A673 (cell line): ENCODE results near the gene NCKAP5. TPM values are rescaled to one million over a fixed set of nuclear protein-coding genes. Genes with fewer than 3 reads are reported as not detected.

Experiments used
- BruUV-seq: library from RNA; stranded (reverse); fragments of 400-500 nt; replicated peaks from 2 replicates; lab custom pipeline; 2021; lab: Mats Ljungman, UMichigan
- CTCF ChIA-PET: fragments of 300-600 bp; sonication (Branson Sonifier 250); formaldehyde crosslinking; loops from one replicate; lab custom pipeline; 2022; ENCODE audit warnings: antibody characterized with exemption; lab: Charles Lee
- POLR2A ChIA-PET: fragments of 300-600 bp; sonication (Branson Sonifier 250); formaldehyde crosslinking; loops from one replicate; lab custom pipeline; 2022; ENCODE audit warnings: antibody characterized with exemption; ENCODE audit not compliant: low non-redundant PET; lab: Charles Lee
- DNase-seq: peaks from one replicate; pipeline ENCODE4 v3.0.0-alpha.2; 2015; ENCODE audit warnings: low spot score
- H3K27ac ChIP-seq: fragments of 200-600 bp; sonication (generic); 2 replicates; pipeline ENCODE4 v1.5.1; 2016; ENCODE audit warnings: mixed run types, low read depth, mild to moderate bottlenecking, mixed read lengths, antibody characterized with exemption, low read length; ENCODE audit not compliant: poor library complexity, severe bottlenecking
- H3K27me3 ChIP-seq: fragments of 200-600 bp; sonication (generic); replicated peaks from 2 replicates; pipeline ENCODE4 v1.6.1; 2017; ENCODE audit warnings: mixed run types, low read depth, mild to moderate bottlenecking, mixed read lengths, antibody characterized with exemption, low read length; ENCODE audit not compliant: insufficient read depth, poor library complexity
- H3K36me3 ChIP-seq: fragments of 200-600 bp; sonication (generic); 2 replicates; pipeline ENCODE4 v1.6.1; 2016; ENCODE audit warnings: mixed run types, mild to moderate bottlenecking, mixed read lengths, antibody characterized with exemption, low read length; ENCODE audit not compliant: insufficient read depth, poor library complexity, severe bottlenecking
- H3K4me1 ChIP-seq: fragments of 200-600 bp; sonication (generic); 2 replicates; pipeline ENCODE4 v1.6.1; 2017; ENCODE audit warnings: mixed run types, mild to moderate bottlenecking, mixed read lengths, antibody characterized with exemption, low read length; ENCODE audit not compliant: insufficient read depth, poor library complexity, severe bottlenecking
- H3K4me3 ChIP-seq: fragments of 200-600 bp; sonication (generic); 2 replicates; pipeline ENCODE4 v1.5.1; 2016; ENCODE audit warnings: low read depth, mixed run types, mild to moderate bottlenecking, mixed read lengths, low read length; ENCODE audit not compliant: poor library complexity, severe bottlenecking
- H3K9me3 ChIP-seq: fragments of 200-600 bp; sonication (generic); 2 replicates; pipeline ENCODE4 v1.6.1; 2016; ENCODE audit warnings: mixed run types, low read depth, mild to moderate bottlenecking, mixed read lengths, antibody characterized with exemption, low read length; ENCODE audit not compliant: poor library complexity, severe bottlenecking
- CTCF ChIP-seq: fragments of 300-800, 200-600 bp; sonication (generic); conservative IDR thresholded peaks from 2 replicates; pipeline ENCODE4 v1.5.1; 2017; ENCODE audit warnings: low read depth, mild to moderate bottlenecking, antibody characterized with exemption, low read length, moderate library complexity, mixed read lengths
- EZH2 ChIP-seq: fragments of 200-600 bp; sonication (generic); IDR thresholded peaks from 2 replicates; pipeline ENCODE4 v1.6.1; 2017; ENCODE audit warnings: borderline replicate concordance, low read depth, mild to moderate bottlenecking, mixed read lengths, antibody characterized with exemption, low read length; ENCODE audit not compliant: poor library complexity, severe bottlenecking
- intact Hi-C: fragments of 100-400 bp; cut with micrococcal nuclease; formaldehyde crosslinking; loops from one replicate; pipeline ENCODE4 v1.10.0; 2022; ENCODE audit not compliant: unreplicated experiment
- total RNA-seq: library from RNA; stranded (reverse); gene quantifications from 2 replicates; pipeline ENCODE4 v1.2.3, GENCODE V29; 2021

Gene NCKAP5
- total RNA-seq, 1 experiment from 2014 or later: 26.6 TPM

- no peak for DNase-seq
- no peaks in the 10 kb centered on the region for H3K36me3 ChIP-seq
- peaks cover 15% of the 10 kb centered on the region for H3K4me1 ChIP-seq
- no TSS peak for BruUV-seq
- ChIA-PET CTCF (no interaction called here), POLR2A (no interaction called here)
- no peak overlapping the region for H3K4me3 ChIP-seq
- no peak for TF ChIP-seq EZH2
- TF ChIP-seq CTCF: no peak
- H3K27me3 ChIP-seq: no peaks in the 10 kb centered on the region
- H3K27ac ChIP-seq: no peak overlapping the region
- intact Hi-C loops: loop anchor here (10.0 kb wide), 1 partner anchor 297 kb away; the partner anchor contains the start of gene LYPD1
- no peaks in the 10 kb centered on the region for H3K9me3 ChIP-seq
Observed at GRCh38 chr2:132971310-132972061, 596.8 kb downstream of the NCKAP5 start.

- CTCF ChIA-PET: no interaction called here
- intact Hi-C loops: no loop called here
- no TSS peak for BruUV-seq
- H3K36me3 ChIP-seq: no peaks in the 10 kb centered on the region
- POLR2A ChIA-PET: no interaction called here
- H3K27ac ChIP-seq: no peak overlapping the region
- H3K4me1 ChIP-seq: peaks cover 3% of the 10 kb centered on the region
- DNase-seq: no peak
- H3K9me3 ChIP-seq: no peaks in the 10 kb centered on the region
- TF ChIP-seq EZH2: no peak
- TF ChIP-seq CTCF: no peak
- H3K27me3 ChIP-seq: no peaks in the 10 kb centered on the region
- H3K4me3 ChIP-seq: no peak overlapping the region
Observed at GRCh38 chr2:132969371-132969985, 598.8 kb downstream of the NCKAP5 start.

- H3K9me3 ChIP-seq: no peaks in the 10 kb centered on the region
- ChIA-PET POLR2A (no interaction called here), CTCF (no interaction called here)
- H3K4me1 ChIP-seq: peaks cover 21% of the 10 kb centered on the region
- H3K36me3 ChIP-seq: no peaks in the 10 kb centered on the region
- H3K27ac ChIP-seq: no peak overlapping the region
- BruUV-seq: no TSS peak
- intact Hi-C loops: no loop called here
- DNase-seq: no peak
- no peak for TF ChIP-seq EZH2
- no peak for TF ChIP-seq CTCF
- H3K4me3 ChIP-seq: no peak overlapping the region
- no peaks in the 10 kb centered on the region for H3K27me3 ChIP-seq
Observed at GRCh38 chr2:132965460-132965859, 602.8 kb downstream of the NCKAP5 start.
